Keratinocyte (primary cell): ENCODE results near the gene LARP4. TPM values are rescaled to one million over a fixed set of nuclear protein-coding genes. Genes with fewer than 3 reads are reported as not detected.
"Not testable (repeated sequence)": the region's sequence is repeated elsewhere in the genome, so short reads cannot be mapped to it uniquely, and the experiment has no call there.

Source experiments
- DNase-seq: peaks from one replicate; pipeline ENCODE4 v3.0.0-alpha.2; 2011; ENCODE audit warnings: low read depth, missing footprints, low spot score
- FAIRE-seq: peaks from 2 replicates; lab custom pipeline; 2011; peaks lifted over from hg19 to GRCh38; lab: Jason Lieb, UNC
- H2AFZ ChIP-seq: 2 replicates; pipeline ENCODE4 v1.6.0; 2012; ENCODE audit warnings: low read length, control low read depth, inconsistent platforms; ENCODE audit not compliant: control insufficient read depth
- H3K27ac ChIP-seq: 2 replicates; pipeline ENCODE4 v1.5.1; 2011; ENCODE audit warnings: low read length; ENCODE audit not compliant: control insufficient read depth, insufficient read depth
- H3K27me3 ChIP-seq: 3 replicates; pipeline ENCODE4 v1.6.0; 2011; ENCODE audit warnings: low read length; ENCODE audit not compliant: control insufficient read depth, insufficient read depth; ENCODE audit errors: extremely low read depth
- H3K36me3 ChIP-seq, 2 experiments: 2 replicates in 1 of 2; 3 replicates in 1 of 2; pipeline ENCODE4 v1.5.1; 2011; ENCODE audit warnings: low read length in 2 of 2, mild to moderate bottlenecking in 1 of 2; ENCODE audit not compliant: control insufficient read depth in 2 of 2, insufficient read depth in 2 of 2; ENCODE audit errors: extremely low read depth in 1 of 2
- H3K4me1 ChIP-seq: 3 replicates; pipeline ENCODE4 v1.5.1; 2011; ENCODE audit warnings: low read length; ENCODE audit not compliant: control insufficient read depth, insufficient read depth; ENCODE audit errors: extremely low read depth
- H3K4me2 ChIP-seq: 3 replicates; pipeline ENCODE4 v1.6.0; 2011; ENCODE audit warnings: low read depth, low read length; ENCODE audit not compliant: control insufficient read depth, insufficient read depth; ENCODE audit errors: extremely low read depth
- H3K4me3 ChIP-seq, 3 experiments: fragments of 200-600 bp in 1 of 3; sonication (generic) in 1 of 3; 2 replicates in 2 of 3; 3 replicates in 1 of 3; pipeline ENCODE4 v1.5.1; 2011 to 2016; ENCODE audit warnings: low read length in 3 of 3, mild to moderate bottlenecking in 3 of 3, control low read depth in 2 of 3, inconsistent platforms in 1 of 3, low read depth in 1 of 3, mixed read lengths in 1 of 3, mixed run types in 1 of 3, moderate library complexity in 1 of 3; ENCODE audit not compliant: control insufficient read depth in 2 of 3, insufficient read depth in 2 of 3; ENCODE audit errors: extremely low read depth in 1 of 3
- H3K79me2 ChIP-seq: 2 replicates; pipeline ENCODE4 v1.6.0; 2012; ENCODE audit warnings: low read length; ENCODE audit not compliant: control insufficient read depth, insufficient read depth
- H3K9ac ChIP-seq: 3 replicates; pipeline ENCODE4 v1.6.0; 2011; ENCODE audit warnings: low read length; ENCODE audit not compliant: control insufficient read depth, insufficient read depth; ENCODE audit errors: extremely low read depth
- H3K9me1 ChIP-seq: 3 replicates; pipeline ENCODE4 v1.6.0; 2011; ENCODE audit warnings: low read length; ENCODE audit not compliant: control insufficient read depth, insufficient read depth; ENCODE audit errors: extremely low read depth
- H3K9me3 ChIP-seq: 2 replicates; pipeline ENCODE4 v1.5.1; 2012; ENCODE audit warnings: low read depth, low read length; ENCODE audit not compliant: control insufficient read depth
- H4K20me1 ChIP-seq: 3 replicates; pipeline ENCODE4 v1.6.0; 2011; ENCODE audit warnings: low read length; ENCODE audit not compliant: control insufficient read depth, insufficient read depth; ENCODE audit errors: extremely low read depth
- EZH2 ChIP-seq: IDR thresholded peaks from one replicate; pipeline ENCODE4 v1.6.1; 2012; ENCODE audit warnings: inconsistent platforms, mild to moderate bottlenecking, low read length, moderate library complexity
- dilution Hi-C: fragments of 300-500 bp; cut with MboI; formaldehyde crosslinking; loops from one replicate; pipeline ENCODE4 v1.7.0; 2020; ENCODE audit warnings: low sequenced_read_pairs; ENCODE audit not compliant: extremely low pct_ligation_motif_present
- polyA plus RNA-seq, 5 experiments: library from polyadenylated mRNA; depleted of rRNA in 3 of 5; stranded (reverse) in 3 of 5; stranded (forward) in 1 of 5; unstranded in 1 of 5; fragments of >200 nt; gene quantifications; 1 replicate in 1 of 5; 2 replicates in 3 of 5; 3 replicates in 1 of 5; pipeline versions ENCODE4 v1.2.1 to v1.2.3, GENCODE V29; 2011 to 2012; ENCODE audit warnings: missing spikeins in 2 of 5, low read depth in 1 of 5, low replicate concordance in 1 of 5
- TF ChIP-seq, protein P1 (sequence below), 3 experiments: IDR thresholded peaks in 1 of 3; conservative IDR thresholded peaks in 1 of 3; optimal IDR thresholded peaks in 1 of 3; 2 replicates in 2 of 3; 3 replicates in 1 of 3; pipeline versions ENCODE3 to v1.5.1; 2011; ENCODE audit warnings: low read length in 3 of 3, mild to moderate bottlenecking in 3 of 3, moderate library complexity in 2 of 3, control low read depth in 1 of 3, inconsistent platforms in 1 of 3; ENCODE audit not compliant: insufficient read depth in 2 of 3; ENCODE audit errors: extremely low read depth in 1 of 3

LARP4 gene
- polyA plus RNA-seq, 1 donor (not counting 4 experiments of a cell fraction or from before 2014, with no cell fraction given), result 33.2 TPM

DNA sequence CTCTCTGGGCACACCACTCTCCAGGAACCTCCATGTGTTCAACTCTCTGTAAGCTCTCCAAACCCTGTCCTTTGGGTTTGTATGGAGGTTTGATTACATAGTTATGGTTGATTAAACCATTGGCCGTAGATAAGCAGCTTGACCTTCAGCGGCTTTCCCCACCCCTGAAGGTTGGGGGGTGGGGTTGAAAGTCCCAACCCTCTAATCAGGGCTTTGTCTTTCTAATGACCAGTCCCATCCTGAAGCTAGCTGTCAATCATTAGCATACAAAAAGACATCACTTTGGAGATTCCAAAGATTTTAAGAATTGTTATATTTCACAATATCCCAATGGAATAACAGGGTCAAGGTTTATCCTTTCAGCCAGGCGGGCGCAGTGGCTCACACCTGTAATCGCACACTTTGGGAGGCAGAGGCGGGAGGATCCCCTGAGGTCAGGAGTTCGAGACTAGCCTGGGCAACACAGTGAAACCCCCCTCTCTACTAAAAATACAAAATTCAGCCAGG lies 12.7 kb upstream of the LARP4 start:
- no peaks in the 10 kb centered on the region for H3K36me3 ChIP-seq
- DNase-seq (no peak), FAIRE-seq (no peak)
- H3K4me2 ChIP-seq, result peak overlapping the region; percentile 8
- H3K9ac ChIP-seq, result no peak overlapping the region
- H3K4me3 ChIP-seq, result no peak overlapping the region
- no peaks in the 10 kb centered on the region for H3K79me2 ChIP-seq
- peak overlapping the region; percentile 71 for H2AFZ ChIP-seq
- peaks cover 11% of the 10 kb centered on the region for H3K4me1 ChIP-seq
- no peaks in the 10 kb centered on the region for H3K27me3 ChIP-seq
- dilution Hi-C loops, result no loop called here
- TF ChIP-seq, protein P1, sequence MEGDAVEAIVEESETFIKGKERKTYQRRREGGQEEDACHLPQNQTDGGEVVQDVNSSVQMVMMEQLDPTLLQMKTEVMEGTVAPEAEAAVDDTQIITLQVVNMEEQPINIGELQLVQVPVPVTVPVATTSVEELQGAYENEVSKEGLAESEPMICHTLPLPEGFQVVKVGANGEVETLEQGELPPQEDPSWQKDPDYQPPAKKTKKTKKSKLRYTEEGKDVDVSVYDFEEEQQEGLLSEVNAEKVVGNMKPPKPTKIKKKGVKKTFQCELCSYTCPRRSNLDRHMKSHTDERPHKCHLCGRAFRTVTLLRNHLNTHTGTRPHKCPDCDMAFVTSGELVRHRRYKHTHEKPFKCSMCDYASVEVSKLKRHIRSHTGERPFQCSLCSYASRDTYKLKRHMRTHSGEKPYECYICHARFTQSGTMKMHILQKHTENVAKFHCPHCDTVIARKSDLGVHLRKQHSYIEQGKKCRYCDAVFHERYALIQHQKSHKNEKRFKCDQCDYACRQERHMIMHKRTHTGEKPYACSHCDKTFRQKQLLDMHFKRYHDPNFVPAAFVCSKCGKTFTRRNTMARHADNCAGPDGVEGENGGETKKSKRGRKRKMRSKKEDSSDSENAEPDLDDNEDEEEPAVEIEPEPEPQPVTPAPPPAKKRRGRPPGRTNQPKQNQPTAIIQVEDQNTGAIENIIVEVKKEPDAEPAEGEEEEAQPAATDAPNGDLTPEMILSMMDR (optimal IDR thresholded peaks at IDR 0.05 in 1 of 3, IDR thresholded peaks at IDR 0.05 in 1 of 3, conservative IDR thresholded peaks at IDR 0.05 in 1 of 3; ENCODE audit: extremely low read depth in 1 of 3, insufficient read depth in 2 of 3, low read length in 3 of 3), result no peak
- no peak for TF ChIP-seq EZH2
- H3K27ac ChIP-seq, result no peak overlapping the region
- no peaks in the 10 kb centered on the region for H4K20me1 ChIP-seq
- no peaks in the 10 kb centered on the region for H3K9me3 ChIP-seq
- no peaks in the 10 kb centered on the region for H3K9me1 ChIP-seq

DNA sequence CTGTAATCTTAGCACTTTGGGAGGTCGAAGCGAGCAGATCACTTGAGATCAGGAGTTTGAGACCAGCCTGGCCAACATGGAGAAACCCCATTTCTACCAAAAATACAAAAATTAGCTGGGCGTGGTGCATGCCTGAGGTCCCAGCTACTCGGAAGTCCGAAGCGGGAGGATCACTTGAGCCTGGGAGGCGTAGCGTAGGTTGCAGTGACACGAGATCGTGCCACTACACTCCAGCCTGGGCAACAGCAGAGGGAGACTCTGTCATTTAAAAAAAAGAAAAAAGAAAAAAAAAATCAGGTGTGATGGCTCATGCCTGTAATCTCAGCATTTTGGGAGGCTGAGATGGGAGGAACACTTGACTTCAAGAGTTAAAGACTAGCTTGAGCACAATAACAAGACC lies 11.9 kb upstream of the LARP4 start:
- FAIRE-seq, DNase-seq, H2AFZ ChIP-seq, dilution Hi-C loops, H3K27ac ChIP-seq, H3K27me3 ChIP-seq, H3K4me2 ChIP-seq, H3K9me3 ChIP-seq, H3K9me1 ChIP-seq, H3K79me2 ChIP-seq, H3K9ac ChIP-seq, H3K4me3 ChIP-seq, H3K36me3 ChIP-seq, H4K20me1 ChIP-seq: not testable (repeated sequence)
- H3K4me1 ChIP-seq, result peaks cover 11% of the 10 kb centered on the region

DNA sequence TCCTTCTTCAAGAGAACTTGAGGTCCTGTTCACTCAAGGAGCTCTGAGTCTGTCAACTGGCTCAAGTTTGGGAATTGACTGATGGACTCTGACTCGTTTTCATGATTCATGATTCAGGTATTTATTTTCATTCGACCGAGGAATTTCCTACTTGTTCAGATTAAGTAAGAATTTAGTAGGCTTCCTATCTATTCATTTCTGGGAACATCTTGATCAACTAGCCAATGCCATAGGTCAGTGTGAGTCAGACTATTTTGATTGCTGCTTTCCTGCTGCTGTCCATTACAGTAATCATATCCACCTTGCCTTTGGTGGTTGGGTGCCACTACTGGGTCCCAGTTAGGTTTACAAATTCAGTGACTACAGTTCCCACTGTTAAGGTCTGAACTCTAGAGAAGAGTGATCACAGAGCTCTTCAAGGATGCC lies 10.4 kb upstream of the LARP4 start:
- Histone ChIP-seq H4K20me1 (no peaks in the 10 kb centered on the region), H3K79me2 (no peaks in the 10 kb centered on the region), H3K9ac (no peak overlapping the region), H3K9me3 (no peaks in the 10 kb centered on the region), H3K4me2 (peak overlapping the region; percentile 18), H3K27me3 (no peaks in the 10 kb centered on the region), H3K27ac (no peak overlapping the region), H3K9me1 (no peaks in the 10 kb centered on the region), H3K4me1 (peaks cover 11% of the 10 kb centered on the region), H3K36me3 (no peaks in the 10 kb centered on the region), H2AFZ (no peak overlapping the region), H3K4me3 (no peak overlapping the region)
- dilution Hi-C loops, result no loop called here
- DNase-seq (peak; percentile 54), FAIRE-seq (peak; percentile 67)
- no peak for TF ChIP-seq EZH2
- TF ChIP-seq, protein P1 (optimal IDR thresholded peaks at IDR 0.05 in 1 of 3, IDR thresholded peaks at IDR 0.05 in 1 of 3, conservative IDR thresholded peaks at IDR 0.05 in 1 of 3; ENCODE audit: extremely low read depth in 1 of 3, insufficient read depth in 2 of 3, low read length in 3 of 3), result no peak
